Fibroblast of villous mesenchyme (primary cell): ENCODE data around the gene IGFBP1. TPM values are rescaled to one million over a fixed set of nuclear protein-coding genes. Genes with fewer than 3 reads are reported as not detected.
A peak's percentile ranks its signal among the peaks of the same experiment; 100 is the strongest.

ENCODE experiments used
- DNase-seq: peaks from one replicate; pipeline ENCODE4 v3.0.0-alpha.2; 2010; ENCODE audit warnings: low read depth
- H3K4me3 ChIP-seq: 2 replicates; pipeline ENCODE4 v1.5.1; 2011; ENCODE audit warnings: low read depth, mild to moderate bottlenecking, low read length
- total RNA-seq: library from RNA; depleted of rRNA; stranded (reverse); fragments of >200 nt; gene quantifications from 2 replicates; pipeline ENCODE4 v1.2.3, GENCODE V29; 2012
- TF ChIP-seq, protein P1 (sequence below): IDR thresholded peaks from 2 replicates; pipeline ENCODE4 v1.5.1; 2012; ENCODE audit warnings: low read depth, mild to moderate bottlenecking, low read length; ENCODE audit not compliant: insufficient read depth

IGFBP1 gene
- total RNA-seq, 1 donor = under 0.01 TPM

DNA sequence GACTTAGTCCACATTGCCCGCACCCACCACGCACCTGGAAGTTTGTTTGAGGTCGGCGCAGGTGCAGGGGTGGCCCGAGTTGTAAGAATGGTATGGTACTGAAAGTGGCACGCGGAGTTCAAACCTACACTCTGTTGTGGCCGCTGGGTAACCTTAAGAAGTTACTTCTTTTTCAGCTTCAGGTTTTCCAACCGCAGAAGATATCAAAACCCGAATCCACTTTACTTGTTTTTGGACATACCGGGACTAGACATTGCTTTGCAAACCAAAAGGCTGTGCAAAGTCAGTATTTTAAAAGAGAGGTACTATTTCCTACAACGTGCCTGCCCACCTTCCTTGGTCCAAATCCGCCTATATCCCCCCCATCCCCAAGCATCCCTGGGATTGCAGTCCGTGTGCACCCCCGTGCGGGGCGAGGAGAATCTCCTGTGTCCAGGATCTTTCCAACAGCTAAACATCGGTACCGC is 31.7 kb downstream of the IGFBP1 start:
- peak overlapping the region; percentile 87 for H3K4me3 ChIP-seq
- TF ChIP-seq, protein P1, sequence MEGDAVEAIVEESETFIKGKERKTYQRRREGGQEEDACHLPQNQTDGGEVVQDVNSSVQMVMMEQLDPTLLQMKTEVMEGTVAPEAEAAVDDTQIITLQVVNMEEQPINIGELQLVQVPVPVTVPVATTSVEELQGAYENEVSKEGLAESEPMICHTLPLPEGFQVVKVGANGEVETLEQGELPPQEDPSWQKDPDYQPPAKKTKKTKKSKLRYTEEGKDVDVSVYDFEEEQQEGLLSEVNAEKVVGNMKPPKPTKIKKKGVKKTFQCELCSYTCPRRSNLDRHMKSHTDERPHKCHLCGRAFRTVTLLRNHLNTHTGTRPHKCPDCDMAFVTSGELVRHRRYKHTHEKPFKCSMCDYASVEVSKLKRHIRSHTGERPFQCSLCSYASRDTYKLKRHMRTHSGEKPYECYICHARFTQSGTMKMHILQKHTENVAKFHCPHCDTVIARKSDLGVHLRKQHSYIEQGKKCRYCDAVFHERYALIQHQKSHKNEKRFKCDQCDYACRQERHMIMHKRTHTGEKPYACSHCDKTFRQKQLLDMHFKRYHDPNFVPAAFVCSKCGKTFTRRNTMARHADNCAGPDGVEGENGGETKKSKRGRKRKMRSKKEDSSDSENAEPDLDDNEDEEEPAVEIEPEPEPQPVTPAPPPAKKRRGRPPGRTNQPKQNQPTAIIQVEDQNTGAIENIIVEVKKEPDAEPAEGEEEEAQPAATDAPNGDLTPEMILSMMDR = no peak
- DNase-seq = no peak

DNA sequence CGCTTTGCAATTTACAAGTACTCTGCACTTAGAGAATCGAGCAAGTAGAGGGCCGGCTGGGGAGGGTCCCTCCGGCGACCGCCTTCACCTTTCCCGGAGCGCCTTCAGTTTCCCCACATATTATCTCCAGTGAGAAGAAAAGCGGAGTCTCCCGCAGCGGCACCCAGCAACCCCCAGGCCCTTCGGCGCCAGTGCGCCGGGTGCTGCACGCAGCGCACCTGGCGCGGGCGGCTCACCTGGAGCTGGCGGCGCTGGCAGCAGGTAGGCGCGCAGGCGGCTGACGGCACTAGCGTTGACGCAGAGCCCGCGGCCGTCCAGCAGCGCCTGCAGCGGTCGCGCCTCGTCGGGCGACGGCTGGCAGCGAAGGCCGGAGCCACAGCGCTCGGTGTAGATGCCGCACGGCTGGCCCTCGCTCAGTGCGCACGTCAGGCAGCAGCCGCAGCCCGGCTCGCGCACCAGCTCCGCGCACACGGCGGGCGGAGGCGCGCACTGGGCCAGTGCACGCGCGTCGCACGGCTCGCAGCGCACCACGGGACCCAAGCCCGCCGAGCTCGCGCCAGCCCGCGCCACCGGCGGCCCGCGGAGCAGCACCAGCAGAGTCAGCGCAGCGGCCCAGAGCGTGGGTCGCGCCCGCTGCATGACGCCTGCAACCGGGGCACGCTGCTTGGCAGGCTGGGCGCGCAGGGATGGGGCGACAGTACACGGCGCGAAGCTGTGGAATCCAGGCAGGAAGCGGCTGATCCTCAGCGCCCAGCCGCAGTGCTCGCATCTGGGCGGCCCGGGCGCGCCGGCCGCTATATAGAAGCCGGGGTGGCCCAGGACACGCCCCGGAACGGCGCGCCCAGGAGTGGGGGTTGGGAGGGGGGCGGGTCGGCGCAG is 32.5 kb downstream of the IGFBP1 start, which contains the start of gene IGFBP3:
IGFBP3 (minus strand) TSS at position 771 of the 879 bp plus-strand sequence; CDS start at position 639, 132 bp downstream.
- peak; percentile 63 for DNase-seq
- TF ChIP-seq, protein P1 = no peak
- peak within 1 kb of the TSS; percentile 87 for H3K4me3 ChIP-seq

DNA sequence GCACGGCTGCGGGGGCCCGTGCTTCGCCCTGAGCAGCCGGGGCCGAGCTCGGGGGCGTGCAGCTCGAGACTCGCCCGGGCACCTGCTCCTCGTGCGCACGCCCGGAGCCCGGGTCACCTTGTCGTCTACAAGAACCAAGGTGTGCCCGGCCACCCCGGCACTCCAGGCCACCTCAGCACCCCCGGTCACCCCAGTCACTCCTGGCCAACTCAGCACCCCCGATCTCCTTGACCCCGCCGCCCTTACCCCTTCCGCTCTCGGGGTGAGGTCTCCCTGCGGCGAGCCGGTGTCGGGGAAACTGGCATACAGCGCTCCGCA is 33.1 kb downstream of the IGFBP1 start:
- H3K4me3 ChIP-seq = peak overlapping the region; percentile 87
- TF ChIP-seq, protein P1 = no peak
- DNase-seq = no peak

DNA sequence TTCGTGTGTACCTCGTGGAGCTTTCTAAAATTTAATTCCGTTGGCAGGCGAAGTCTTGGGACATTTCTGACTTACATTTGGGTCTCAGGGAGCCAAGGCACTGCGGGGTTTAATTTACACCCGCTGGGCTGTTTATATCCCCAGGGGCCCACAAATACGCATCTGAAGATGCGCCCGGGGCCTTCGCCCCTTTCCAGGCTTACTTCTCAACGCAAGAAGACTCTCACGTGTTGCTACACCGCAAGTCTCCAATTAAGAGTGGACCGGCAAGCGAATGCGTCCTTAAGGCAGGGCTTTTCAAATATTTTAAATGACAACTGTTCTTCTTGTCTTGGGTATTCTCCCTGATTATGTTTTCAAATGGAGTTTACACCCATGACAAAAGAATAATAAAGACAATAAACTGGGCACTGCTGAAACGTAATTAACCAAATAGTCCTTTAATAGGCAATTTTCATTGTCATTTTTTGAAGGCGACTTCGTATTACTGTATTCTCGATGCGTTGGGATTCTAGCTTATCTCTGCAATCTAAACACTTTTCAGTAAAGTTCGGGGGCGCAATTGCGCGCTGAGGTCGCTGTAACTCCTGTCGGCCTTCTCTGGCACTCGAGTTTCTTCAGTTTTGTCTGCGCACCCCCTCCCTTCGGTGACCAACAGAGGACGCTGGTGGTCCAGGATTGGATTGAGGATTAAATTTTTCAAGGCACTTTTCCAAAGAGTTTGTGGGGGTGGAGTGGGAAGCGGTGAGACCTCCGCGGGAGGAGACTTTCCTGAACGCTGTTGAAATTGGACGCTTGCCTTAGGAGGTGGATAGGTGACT is 33.6 kb downstream of the IGFBP1 start:
- TF ChIP-seq, protein P1 = peak; percentile 98
- DNase-seq = peak; percentile 82
- H3K4me3 ChIP-seq = peak overlapping the region; percentile 87

DNA sequence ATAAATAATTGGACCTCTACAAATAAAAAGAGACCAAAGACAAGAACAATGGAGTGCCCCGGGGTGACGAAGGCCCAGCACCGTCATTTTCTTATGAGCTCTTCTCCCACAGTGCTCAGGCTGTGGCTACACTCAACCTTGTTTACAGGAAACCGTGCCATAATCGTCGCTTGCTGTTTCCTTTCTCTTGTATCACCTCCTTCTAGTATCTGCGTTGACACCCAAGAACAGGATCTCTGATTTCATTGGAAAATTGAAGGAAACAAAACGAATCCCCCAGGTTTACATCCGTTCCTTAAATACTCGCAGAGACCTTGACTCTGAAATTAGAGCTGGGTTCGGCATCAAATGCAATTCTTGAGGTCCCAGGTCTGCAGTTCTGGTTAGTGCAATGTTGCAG is 34.5 kb downstream of the IGFBP1 start:
- H3K4me3 ChIP-seq = peak overlapping the region; percentile 1

DNA sequence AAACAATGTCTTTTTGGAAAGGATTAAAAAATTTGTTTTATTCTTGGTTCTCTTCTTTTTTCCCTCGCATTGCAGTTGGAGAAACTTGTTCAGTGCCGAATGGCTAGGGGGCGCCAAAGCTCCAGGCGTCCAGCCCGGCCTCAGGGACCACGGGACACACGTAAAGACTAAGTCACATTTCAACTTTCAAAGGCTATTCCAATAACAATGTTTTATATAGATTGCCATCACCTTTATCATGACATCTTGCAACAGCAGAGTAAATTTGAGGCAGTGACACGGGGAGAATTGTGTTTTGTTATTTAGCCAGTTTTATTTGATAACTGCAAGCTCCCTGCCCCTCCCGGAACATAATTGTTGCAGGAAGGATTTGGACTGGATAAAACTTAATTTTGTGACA is 35.0 kb downstream of the IGFBP1 start:
- DNase-seq = peak; percentile 78
- TF ChIP-seq, protein P1 = peak; percentile 96
- no peak overlapping the region for H3K4me3 ChIP-seq

More for the DNA sequence above, 34.5 kb downstream of the IGFBP1 start:
- no peak for DNase-seq
- TF ChIP-seq, protein P1 = no peak
